Right lung (tissue), 10 donors: ENCODE results near the gene STBD1. TPM values are rescaled to one million over a fixed set of nuclear protein-coding genes. Genes with fewer than 3 reads are reported as not detected.

ENCODE experiments used
- DNase-seq, 2 donors: peaks; one replicate each; pipeline ENCODE4 v3.0.0-alpha.2; 2013
- long read RNA-seq, 8 donors: transcript quantifications; one replicate each; lab custom pipeline, GENCODE V29; 2026
- polyA plus RNA-seq, 5 donors: library from polyadenylated mRNA; unstranded; fragments of 120-200 nt; gene quantifications; one replicate each; pipeline versions ENCODE4 v1.2.1 to v1.2.3, GENCODE V29; 2013; ENCODE audit warnings: inconsistent platforms in 1 of 5, low replicate concordance in 1 of 5; ENCODE audit not compliant: insufficient read length in 5 of 5, insufficient read depth in 1 of 5

STBD1 gene
- 1 to 10 TPM; 2.0 to 4.1 (median 2.6) TPM for polyA plus RNA-seq
- long read RNA-seq, donor 1, partial matches to known transcripts, result 0 of 3 reads
- long read RNA-seq, donor 1, other reads (novel, unspliced or antisense), result 0 of 3 reads
- long read RNA-seq, donor 2, transcript STBD1-201 (2 exons, 3,420 nt), result major isoform, 5 of 5 reads
- long read RNA-seq, donor 2, partial matches to known transcripts, result 0 of 5 reads
- long read RNA-seq, donor 2, other reads (novel, unspliced or antisense), result 0 of 5 reads
- long read RNA-seq, donor 3, transcript STBD1-201 (2 exons, 3,420 nt), result major isoform, 5 of 12 reads
- long read RNA-seq, donor 3, partial matches to known transcripts, result 7 of 12 reads
- long read RNA-seq, donor 3, other reads (novel, unspliced or antisense), result 0 of 12 reads
- long read RNA-seq, donor 4, partial matches to known transcripts, result 0 of 1 reads
- long read RNA-seq, donor 4, other reads (novel, unspliced or antisense), result 0 of 1 reads
- long read RNA-seq, donor 5, partial matches to known transcripts, result 0 of 4 reads
- long read RNA-seq, donor 5, other reads (novel, unspliced or antisense), result 0 of 4 reads
- long read RNA-seq, donor 6, partial matches to known transcripts, result 0 of 4 reads
- long read RNA-seq, donor 6, other reads (novel, unspliced or antisense), result 0 of 4 reads
- long read RNA-seq, donor 7, transcript STBD1-201 (2 exons, 3,420 nt), result major isoform, 7 of 7 reads
- long read RNA-seq, donor 7, partial matches to known transcripts, result 0 of 7 reads
- long read RNA-seq, donor 7, other reads (novel, unspliced or antisense), result 0 of 7 reads
- long read RNA-seq, donor 8, transcript STBD1-201 (2 exons, 3,420 nt), result major isoform, 5 of 5 reads
- long read RNA-seq, donor 8, partial matches to known transcripts, result 0 of 5 reads
- long read RNA-seq, donor 8, other reads (novel, unspliced or antisense), result 0 of 5 reads

GRCh38 chr4:76305971-76306881 lies at the start of gene STBD1:
STBD1 (plus strand) TSS chr4:76306733; CDS start chr4:76306770, 37 bp downstream.
- DNase-seq, result peak; percentile 72 to 77

GRCh38 chr4:76256968-76257367 lies 49.6 kb upstream of the STBD1 start:
- DNase-seq, result no peak

GRCh38 chr4:76257824-76258223 lies 48.7 kb upstream of the STBD1 start:
- no peak for DNase-seq

DNA sequence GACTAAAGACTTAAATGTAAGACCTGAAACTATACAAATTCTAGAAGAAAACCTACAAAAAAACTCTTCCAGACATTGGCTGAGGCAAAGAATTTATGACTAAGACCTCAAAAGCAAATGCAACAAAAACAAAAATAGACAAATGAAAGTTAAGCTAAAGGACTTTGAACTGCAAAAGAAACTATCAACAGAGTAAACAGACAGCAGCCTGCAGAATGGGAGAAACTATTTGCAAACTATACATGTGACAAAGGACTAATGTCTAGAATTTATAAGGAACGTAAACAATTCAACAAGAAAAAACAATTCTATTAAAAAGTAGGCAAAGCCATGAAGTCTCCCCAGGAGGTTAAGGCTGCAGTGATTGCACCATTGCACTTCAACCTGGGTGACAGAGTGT lies 46.0 kb upstream of the STBD1 start:
- no peak for DNase-seq

DNA sequence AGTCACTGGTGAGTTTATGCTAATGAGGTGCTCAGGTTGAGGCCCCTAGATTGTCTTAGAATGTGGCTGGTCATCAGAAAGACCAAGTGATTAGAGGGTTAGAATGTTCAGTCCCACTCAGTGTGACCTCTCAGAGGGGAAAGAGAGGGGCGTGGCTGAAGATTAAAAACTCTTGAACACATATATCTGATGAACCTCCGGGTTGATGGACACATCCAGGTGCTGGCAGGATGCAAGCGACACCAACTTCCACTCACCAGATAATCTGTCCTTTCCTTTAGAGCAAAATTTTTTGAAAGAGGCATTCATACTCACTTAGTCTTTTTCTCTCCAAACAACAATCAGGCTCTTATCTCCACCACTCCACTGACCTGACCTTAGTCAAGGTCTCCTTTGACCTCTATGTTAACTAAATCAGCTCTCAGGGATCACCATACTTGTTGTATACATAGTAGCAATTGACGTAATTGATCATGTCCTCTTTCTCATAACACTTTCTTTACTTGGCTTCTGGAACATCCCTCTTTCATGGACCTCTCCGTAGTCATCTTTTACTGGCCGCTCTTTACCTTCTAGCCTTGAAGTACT lies 40.8 kb upstream of the STBD1 start:
- DNase-seq, result no peak

- DNase-seq, result no peak
These were observed 39.9 kb upstream of the STBD1 start for GRCh38 chr4:76266627-76267026.

- DNase-seq, result no peak
These were observed 38.7 kb upstream of the STBD1 start for GRCh38 chr4:76267811-76268210.

GRCh38 chr4:76270244-76271175 lies 36.0 kb upstream of the STBD1 start:
- DNase-seq, result peak in 1 of 2 donors; percentile 11

DNA sequence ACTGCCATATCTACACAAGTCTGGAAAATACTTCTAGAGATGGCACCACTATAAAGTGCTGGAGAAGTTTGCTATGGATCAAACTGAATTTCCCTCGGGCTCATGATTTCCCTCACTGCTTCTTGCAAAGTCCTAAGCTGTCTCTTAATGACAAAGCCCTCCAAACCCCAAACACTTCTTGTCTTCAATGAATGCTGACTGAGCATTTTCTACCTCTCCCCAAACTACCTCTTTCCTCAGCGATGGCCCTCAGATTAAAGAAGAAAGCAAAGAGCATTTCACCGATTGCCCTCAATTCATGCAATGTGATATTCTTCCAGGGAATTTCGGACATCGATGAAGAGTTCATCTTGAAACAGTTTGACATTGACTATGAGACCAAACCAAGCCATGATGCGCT lies 35.3 kb upstream of the STBD1 start:
- DNase-seq, result no peak

DNA sequence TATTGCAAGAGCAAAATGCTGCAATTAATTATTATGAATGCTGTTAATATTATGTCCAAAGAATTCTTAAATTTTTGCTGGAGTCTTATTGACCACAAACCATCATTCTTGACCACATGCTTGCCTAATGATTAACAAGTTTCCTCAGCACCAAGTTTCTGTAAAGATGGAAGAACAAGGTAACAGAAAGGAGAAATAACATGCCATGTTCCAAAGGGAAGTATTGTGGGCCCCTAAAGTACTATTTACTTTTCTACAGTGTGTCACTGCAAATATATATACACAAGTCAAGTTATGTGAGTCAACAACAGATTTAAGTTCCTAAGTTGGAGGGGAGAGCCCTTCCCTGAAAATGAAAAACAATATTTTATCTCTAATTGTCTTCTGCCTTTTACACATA lies 34.5 kb upstream of the STBD1 start:
- DNase-seq, result no peak

DNA sequence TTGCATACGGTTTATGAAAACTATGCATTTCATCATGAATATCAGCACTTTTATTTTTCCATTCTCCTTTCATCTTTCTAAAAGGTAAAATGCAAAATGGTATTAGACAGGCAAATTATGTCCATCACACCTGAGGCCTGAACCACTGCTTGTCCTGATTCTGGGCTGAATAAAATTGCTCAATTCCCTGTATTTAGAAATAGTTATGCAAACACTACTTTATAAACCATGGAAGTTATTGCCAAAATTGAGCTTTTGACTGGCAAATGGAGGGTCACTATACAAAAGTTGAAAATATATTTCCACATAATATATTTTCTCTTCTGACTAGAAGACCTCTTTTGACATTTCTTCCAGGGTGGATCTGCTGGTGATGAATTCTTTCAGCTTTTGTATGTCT lies 34.0 kb upstream of the STBD1 start:
- DNase-seq, result no peak

DNA sequence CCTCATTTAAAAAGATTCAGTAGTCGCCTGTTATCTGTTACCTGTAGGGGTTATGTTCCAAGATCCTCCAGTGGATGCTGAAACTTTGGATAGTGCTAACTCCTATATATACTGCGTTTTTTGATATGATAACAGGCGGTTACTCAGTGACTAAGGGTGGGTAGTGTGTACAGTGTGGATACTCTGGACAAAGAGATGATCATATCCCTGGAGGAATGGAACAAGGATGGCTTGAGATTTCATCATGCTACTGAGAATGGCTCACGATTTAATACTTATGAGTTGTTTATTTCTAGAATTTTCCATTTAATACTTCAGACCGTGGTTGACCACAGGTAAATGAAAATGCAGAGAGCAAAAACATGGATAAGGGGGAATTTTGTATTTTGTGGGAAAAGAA lies 33.5 kb upstream of the STBD1 start:
- DNase-seq, result no peak

GRCh38 chr4:76275486-76276124 lies 30.9 kb upstream of the STBD1 start:
- DNase-seq, result no peak

- DNase-seq, result no peak
These were observed 29.7 kb upstream of the STBD1 start for GRCh38 chr4:76276813-76277212.

- no peak for DNase-seq
These were observed 28.9 kb upstream of the STBD1 start for GRCh38 chr4:76277667-76278066.

DNA sequence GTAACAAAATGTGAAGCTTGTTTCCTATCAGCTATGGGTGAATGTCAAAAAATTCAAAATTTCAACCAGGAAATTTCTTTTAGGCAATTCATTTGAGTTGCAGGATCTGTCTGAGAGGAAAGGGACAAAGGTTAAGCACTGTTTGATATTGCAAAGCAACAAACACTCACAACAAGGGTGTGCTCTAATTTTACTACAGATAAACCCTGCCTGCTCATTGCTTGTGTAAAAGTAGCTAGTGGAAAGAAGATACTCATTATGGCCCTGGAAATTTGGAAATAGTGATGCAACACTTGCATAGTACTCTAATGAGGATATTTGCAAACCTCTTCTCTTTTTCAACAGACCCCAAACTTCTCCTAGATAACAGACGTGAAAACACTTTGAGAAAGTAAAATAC lies 27.9 kb upstream of the STBD1 start:
- DNase-seq, result no peak

- DNase-seq, result no peak
These were observed 27.1 kb upstream of the STBD1 start for GRCh38 chr4:76279462-76279861.

DNA sequence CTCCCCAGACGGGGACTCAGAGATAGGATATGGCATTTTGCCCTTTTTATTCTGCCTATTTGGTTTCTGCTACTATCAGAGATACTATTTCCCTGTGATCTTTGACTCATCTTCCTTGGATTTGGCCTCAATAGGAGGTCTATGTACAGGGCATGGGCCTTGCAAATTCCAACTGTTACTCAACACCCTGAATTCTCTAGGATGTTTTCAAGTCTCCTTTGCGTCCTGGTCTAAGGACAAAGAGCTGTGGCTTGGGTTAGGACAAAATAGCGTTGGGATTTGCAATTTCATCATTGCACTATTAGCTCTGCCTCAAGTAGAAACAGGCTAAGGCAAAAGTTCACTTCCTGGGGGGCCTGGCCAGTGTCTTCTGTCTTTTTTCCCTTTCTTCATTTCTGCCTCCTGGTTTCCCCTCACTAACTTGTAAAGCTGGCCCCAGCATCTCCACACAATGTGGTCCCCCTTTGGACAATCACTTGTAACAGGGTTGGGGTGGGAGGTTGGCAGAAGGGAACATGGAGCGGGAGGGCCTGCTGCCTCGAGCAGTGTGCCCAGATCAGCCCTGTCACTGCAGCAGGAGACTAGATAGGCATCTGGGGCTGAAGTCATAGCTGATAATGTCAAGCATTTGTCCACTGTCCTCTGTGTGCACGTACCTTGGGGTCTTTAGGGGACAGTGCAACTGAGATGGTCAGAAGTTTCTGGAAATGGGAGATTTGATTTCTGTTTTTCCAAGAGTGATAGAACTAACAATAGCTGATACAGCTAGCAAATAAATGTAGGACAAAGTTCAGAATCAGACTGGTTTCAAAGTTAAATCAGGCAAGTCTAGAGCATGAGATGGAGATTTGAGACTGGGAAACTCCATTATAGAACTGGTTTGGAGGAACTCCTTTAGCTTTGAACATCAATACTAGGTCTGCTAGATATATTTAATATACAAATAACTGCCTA lies 25.8 kb upstream of the STBD1 start:
- DNase-seq, result no peak
